Cardiac muscle cell (in vitro differentiated cells and primary cell): ENCODE data around the gene NEU3. TPM values are rescaled to one million over a fixed set of nuclear protein-coding genes. Genes with fewer than 3 reads are reported as not detected.
"Not testable (repeated sequence)": the region's sequence is repeated elsewhere in the genome, so short reads cannot be mapped to it uniquely, and the experiment has no call there.

Source experiments
- DNase-seq, 2 donors: peaks; one replicate each; pipeline versions ENCODE4 v3.0.0 to v3.0.0-alpha.2; 2010 to 2017; ENCODE audit warnings: low read depth in 1 of 2, low spot score in 1 of 2
- H3K27ac ChIP-seq: fragments of 200-600 bp; sonication (generic); 2 replicates; pipeline ENCODE4 v1.5.1; 2016
- H3K27me3 ChIP-seq: fragments of 200-600 bp; sonication (generic); 2 replicates; pipeline ENCODE4 v1.6.0; 2016; ENCODE audit warnings: control low read depth
- H3K36me3 ChIP-seq: fragments of 200-600 bp; sonication (generic); 2 replicates; pipeline ENCODE4 v1.5.1; 2016; ENCODE audit warnings: control low read depth
- H3K4me1 ChIP-seq: fragments of 200-600 bp; sonication (generic); 2 replicates; pipeline ENCODE4 v1.8.1; 2017; ENCODE audit warnings: low read depth, mild to moderate bottlenecking, mixed run types
- H3K4me3 ChIP-seq: fragments of 200-600 bp; sonication (generic); 2 replicates; pipeline ENCODE4 v1.5.1; 2016; ENCODE audit warnings: mild to moderate bottlenecking
- H3K9me3 ChIP-seq: fragments of 200-600 bp; sonication (generic); 2 replicates; pipeline ENCODE4 v1.5.1; 2017; ENCODE audit warnings: low read depth, mild to moderate bottlenecking, control low read depth
- CTCF ChIP-seq: IDR thresholded peaks from 2 replicates; pipeline ENCODE4 v1.5.1; 2012; ENCODE audit warnings: low read depth, mild to moderate bottlenecking, low read length
- polyA plus RNA-seq: library from polyadenylated mRNA; unstranded; fragments of >200 nt; fragmentation: Nextera tagmentation; extraction: Ambion mirVana; gene quantifications from 2 replicates; pipeline ENCODE4 v1.2.1, GENCODE V29; 2016
- total RNA-seq: library from RNA; depleted of rRNA; stranded (reverse); fragments of >200 nt; gene quantifications from 2 replicates; pipeline ENCODE4 v1.2.3, GENCODE V29; 2016

The NEU3 gene
- total and polyA plus RNA-seq, 2 experiments from 2014 or later = 4.4 to 14.3 TPM

- Histone ChIP-seq H3K4me1 (peaks cover 13% of the 10 kb centered on the region), H3K27ac (no peak overlapping the region), H3K36me3 (no peaks in the 10 kb centered on the region), H3K4me3 (no peak overlapping the region), H3K9me3 (no peaks in the 10 kb centered on the region), H3K27me3 (no peaks in the 10 kb centered on the region)
- DNase-seq = no peak
- TF ChIP-seq CTCF = no peak
These were observed 32.2 kb upstream of the NEU3 start for GRCh38 chr11:74956397-74957015.

- Histone ChIP-seq H3K27me3 (no peaks in the 10 kb centered on the region), H3K4me1 (peaks cover 11% of the 10 kb centered on the region), H3K9me3 (no peaks in the 10 kb centered on the region), H3K27ac (no peak overlapping the region), H3K4me3 (no peak overlapping the region), H3K36me3 (no peaks in the 10 kb centered on the region)
- TF ChIP-seq CTCF = no peak
- DNase-seq = no peak
These were observed 30.6 kb upstream of the NEU3 start for GRCh38 chr11:74957937-74958629.

GRCh38 chr11:74960128-74960527 is 28.6 kb upstream of the NEU3 start:
- peaks cover 21% of the 10 kb centered on the region for H3K4me1 ChIP-seq
- DNase-seq, H3K27me3 ChIP-seq, H3K27ac ChIP-seq, H3K36me3 ChIP-seq, H3K9me3 ChIP-seq, H3K4me3 ChIP-seq: not testable (repeated sequence)

- H3K4me3 ChIP-seq = no peak overlapping the region
- no peaks in the 10 kb centered on the region for H3K9me3 ChIP-seq
- DNase-seq = no peak
- H3K4me1 ChIP-seq = peaks cover 34% of the 10 kb centered on the region
- peaks cover 18% of the 10 kb centered on the region for H3K36me3 ChIP-seq
- no peak for TF ChIP-seq CTCF
- no peak overlapping the region for H3K27ac ChIP-seq
- no peaks in the 10 kb centered on the region for H3K27me3 ChIP-seq
These were observed 22.1 kb upstream of the NEU3 start for GRCh38 chr11:74966651-74967050.

- no peak for DNase-seq
- Histone ChIP-seq H3K27ac (no peak overlapping the region), H3K27me3 (no peaks in the 10 kb centered on the region), H3K9me3 (no peaks in the 10 kb centered on the region), H3K4me1 (peaks cover 13% of the 10 kb centered on the region), H3K4me3 (no peak overlapping the region), H3K36me3 (peaks cover 18% of the 10 kb centered on the region)
- TF ChIP-seq CTCF = no peak
These were observed 17.8 kb upstream of the NEU3 start for GRCh38 chr11:74970852-74971395.

- H3K27ac ChIP-seq = no peak overlapping the region
- no peaks in the 10 kb centered on the region for H3K27me3 ChIP-seq
- no peaks in the 10 kb centered on the region for H3K9me3 ChIP-seq
- peak in 1 of 2 donors; percentile 27 for DNase-seq
- H3K4me1 ChIP-seq = peaks cover 13% of the 10 kb centered on the region
- TF ChIP-seq CTCF = no peak
- peaks cover 18% of the 10 kb centered on the region for H3K36me3 ChIP-seq
- no peak overlapping the region for H3K4me3 ChIP-seq
These were observed 17.3 kb upstream of the NEU3 start for GRCh38 chr11:74971424-74971823.
